ENCODE results near the gene LDLRAD4.

The LDLRAD4 gene

GRCh38 chr18:13221869-13222855, 3.6 kb downstream of the LDLRAD4 start:
- TF ChIP-seq SPI1 (IDR thresholded peaks at IDR 0.05; ENCODE audit: low read depth, low read length): no peak
- no peak for TF ChIP-seq POU2F2 (IDR thresholded peaks at IDR 0.05; ENCODE audit: low read depth, low read length)
- TF ChIP-seq PAX5 (IDR thresholded peaks at IDR 0.05; ENCODE audit: insufficient read depth, low read length, severe bottlenecking): no peak
- no peak for TF ChIP-seq POLR2AphosphoS5 (IDR thresholded peaks at IDR 0.05; ENCODE audit: low read depth, low read length)
- no peak for TF ChIP-seq TAF1 (IDR thresholded peaks at IDR 0.05; ENCODE audit: low read depth, low read length)
- no peak for TF ChIP-seq POLR2A (IDR thresholded peaks at IDR 0.05; ENCODE audit: low read depth, low read length)

GRCh38 chr18:13222856-13223281, 4.3 kb downstream of the LDLRAD4 start:
- DNase-seq (ENCODE audit: insufficient read length, low spot score) (no peak), FAIRE-seq (no peak)
- no peak for TF ChIP-seq PAX5 (IDR thresholded peaks at IDR 0.05; ENCODE audit: insufficient read depth, low read length, severe bottlenecking)
- TF ChIP-seq POLR2A (IDR thresholded peaks at IDR 0.05; ENCODE audit: low read depth, low read length): no peak
- no peak for TF ChIP-seq TAF1 (IDR thresholded peaks at IDR 0.05; ENCODE audit: low read depth, low read length)
- TF ChIP-seq POLR2AphosphoS5 (IDR thresholded peaks at IDR 0.05; ENCODE audit: low read depth, low read length): no peak
- TF ChIP-seq POU2F2 (IDR thresholded peaks at IDR 0.05; ENCODE audit: low read depth, low read length): no peak
- no peak for TF ChIP-seq SPI1 (IDR thresholded peaks at IDR 0.05; ENCODE audit: low read depth, low read length)

More at GRCh38 chr18:13221869-13222855, 3.6 kb downstream of the LDLRAD4 start:
- DNase-seq (ENCODE audit: insufficient read length, low spot score) (no peak), FAIRE-seq (no peak)

GRCh38 chr18:13223311-13224143, 5.0 kb downstream of the LDLRAD4 start:
- FAIRE-seq (no peak), DNase-seq (ENCODE audit: insufficient read length, low spot score) (no peak)

DNA sequence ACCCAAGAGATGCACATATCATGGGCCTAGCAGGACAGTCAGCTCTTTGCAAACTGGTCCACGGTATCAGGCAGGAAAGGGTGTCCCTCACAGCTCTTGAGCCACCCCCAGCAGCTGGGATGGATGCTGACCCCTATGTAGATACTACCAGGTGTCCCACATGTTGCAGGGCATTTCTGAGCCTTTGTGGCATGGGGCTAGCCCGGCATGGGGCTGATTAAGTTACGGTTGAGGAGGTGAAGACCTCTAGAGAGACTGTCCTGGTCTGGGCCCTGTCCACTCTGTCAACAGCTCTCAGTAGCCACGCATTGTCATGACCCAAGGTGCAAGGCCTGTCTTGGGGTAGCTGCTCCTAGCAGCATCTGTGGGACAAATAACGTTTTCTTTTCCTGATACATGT, 6.7 kb downstream of the LDLRAD4 start:
- TF ChIP-seq POU2F2 (IDR thresholded peaks at IDR 0.05; ENCODE audit: low read depth, low read length) (no peak), SPI1 (IDR thresholded peaks at IDR 0.05; ENCODE audit: low read depth, low read length) (no peak), POLR2AphosphoS5 (IDR thresholded peaks at IDR 0.05; ENCODE audit: low read depth, low read length) (no peak), TAF1 (IDR thresholded peaks at IDR 0.05; ENCODE audit: low read depth, low read length) (no peak), POLR2A (IDR thresholded peaks at IDR 0.05; ENCODE audit: low read depth, low read length) (no peak), PAX5 (IDR thresholded peaks at IDR 0.05; ENCODE audit: insufficient read depth, low read length, severe bottlenecking) (no peak)
- DNase-seq (ENCODE audit: insufficient read length, low spot score) (no peak), FAIRE-seq (no peak)

More at GRCh38 chr18:13223311-13224143, 5.0 kb downstream of the LDLRAD4 start:
- TF ChIP-seq TAF1 (IDR thresholded peaks at IDR 0.05; ENCODE audit: low read depth, low read length) (no peak), POLR2A (IDR thresholded peaks at IDR 0.05; ENCODE audit: low read depth, low read length) (no peak), POLR2AphosphoS5 (IDR thresholded peaks at IDR 0.05; ENCODE audit: low read depth, low read length) (no peak), SPI1 (IDR thresholded peaks at IDR 0.05; ENCODE audit: low read depth, low read length) (no peak), PAX5 (IDR thresholded peaks at IDR 0.05; ENCODE audit: insufficient read depth, low read length, severe bottlenecking) (no peak), POU2F2 (IDR thresholded peaks at IDR 0.05; ENCODE audit: low read depth, low read length) (no peak)

DNA sequence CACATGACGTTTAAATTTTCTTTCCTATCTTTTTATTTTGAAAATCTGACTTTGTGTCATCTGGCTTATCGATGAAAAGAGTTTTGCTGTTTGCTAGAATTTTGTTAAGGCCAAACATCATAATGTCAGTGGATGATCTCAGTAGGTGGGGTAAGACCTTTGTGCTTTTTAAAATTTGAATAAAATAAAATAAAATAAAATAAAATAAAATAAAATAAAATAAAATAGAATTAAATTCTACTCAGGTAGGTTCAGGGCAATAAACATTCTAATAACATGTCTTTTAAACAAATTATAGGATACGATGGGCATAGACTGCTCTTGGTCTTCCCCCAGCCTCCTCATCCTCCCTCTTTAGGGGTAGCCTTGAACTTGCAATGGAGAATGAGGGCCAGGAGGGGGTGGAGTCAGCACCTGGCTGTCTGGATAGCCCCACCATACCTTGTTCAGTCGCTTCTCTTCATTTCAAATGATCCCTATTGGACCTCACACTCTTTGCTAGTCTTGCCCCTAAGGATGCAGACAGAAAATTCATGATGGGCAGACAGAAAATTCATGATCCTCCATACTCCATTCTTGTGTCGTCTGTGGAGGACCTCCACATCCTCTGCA, 8.1 kb downstream of the LDLRAD4 start:
- no peak for TF ChIP-seq POLR2AphosphoS5 (IDR thresholded peaks at IDR 0.05; ENCODE audit: low read depth, low read length)
- TF ChIP-seq POLR2A (IDR thresholded peaks at IDR 0.05; ENCODE audit: low read depth, low read length): no peak
- TF ChIP-seq POU2F2 (IDR thresholded peaks at IDR 0.05; ENCODE audit: low read depth, low read length): no peak
- TF ChIP-seq TAF1 (IDR thresholded peaks at IDR 0.05; ENCODE audit: low read depth, low read length): no peak
- no peak for TF ChIP-seq PAX5 (IDR thresholded peaks at IDR 0.05; ENCODE audit: insufficient read depth, low read length, severe bottlenecking)
- no peak for TF ChIP-seq SPI1 (IDR thresholded peaks at IDR 0.05; ENCODE audit: low read depth, low read length)
- no peak for FAIRE-seq

GRCh38 chr18:13227910-13228309, 9.3 kb downstream of the LDLRAD4 start:
- no peak for FAIRE-seq

More for the DNA sequence above, 8.1 kb downstream of the LDLRAD4 start:
- no peak for DNase-seq (ENCODE audit: insufficient read length, low spot score)

DNA sequence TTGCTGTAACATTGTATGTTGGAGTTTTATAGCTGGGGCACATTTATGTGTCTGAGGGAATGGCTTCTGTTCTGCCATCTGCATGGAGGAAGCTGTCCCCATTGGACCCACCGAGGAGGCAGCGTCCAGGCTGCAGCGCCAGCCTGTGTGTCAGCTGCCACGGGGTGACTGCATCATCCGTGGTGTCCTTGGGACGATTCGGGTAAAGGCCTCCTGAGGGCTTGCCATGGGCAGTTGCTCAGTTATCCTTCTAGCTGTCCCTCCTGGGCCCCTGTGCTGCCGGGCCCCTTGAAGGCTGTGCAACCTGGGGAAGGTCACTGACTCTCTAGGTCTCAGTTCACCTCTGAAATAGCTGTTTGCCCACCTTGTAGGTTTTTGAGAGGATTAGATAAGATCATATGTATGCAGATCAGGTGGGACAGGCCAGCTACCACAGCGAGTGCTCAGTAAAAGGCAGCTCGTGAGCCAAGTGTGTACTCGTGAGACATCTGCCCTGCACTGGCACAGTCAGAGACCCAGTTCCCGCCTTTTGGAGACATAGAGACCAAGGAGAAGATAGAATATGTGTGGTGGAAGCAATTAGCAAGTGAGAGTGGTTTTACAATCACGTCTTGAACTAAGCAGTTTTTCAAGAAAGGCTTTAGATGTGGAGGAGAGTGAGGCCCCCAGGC, 10.6 kb downstream of the LDLRAD4 start:
- TF ChIP-seq POLR2AphosphoS5 (IDR thresholded peaks at IDR 0.05; ENCODE audit: low read depth, low read length) (no peak), POU2F2 (IDR thresholded peaks at IDR 0.05; ENCODE audit: low read depth, low read length) (no peak), SPI1 (IDR thresholded peaks at IDR 0.05; ENCODE audit: low read depth, low read length) (no peak), TAF1 (IDR thresholded peaks at IDR 0.05; ENCODE audit: low read depth, low read length) (no peak), POLR2A (IDR thresholded peaks at IDR 0.05; ENCODE audit: low read depth, low read length) (no peak), PAX5 (IDR thresholded peaks at IDR 0.05; ENCODE audit: insufficient read depth, low read length, severe bottlenecking) (no peak)
- DNase-seq (ENCODE audit: insufficient read length, low spot score) (no peak), FAIRE-seq (no peak)

More at GRCh38 chr18:13227910-13228309, 9.3 kb downstream of the LDLRAD4 start:
- TF ChIP-seq POLR2AphosphoS5 (IDR thresholded peaks at IDR 0.05; ENCODE audit: low read depth, low read length) (no peak), SPI1 (IDR thresholded peaks at IDR 0.05; ENCODE audit: low read depth, low read length) (no peak), TAF1 (IDR thresholded peaks at IDR 0.05; ENCODE audit: low read depth, low read length) (no peak)
- no peak for DNase-seq (ENCODE audit: insufficient read length, low spot score)

DNA sequence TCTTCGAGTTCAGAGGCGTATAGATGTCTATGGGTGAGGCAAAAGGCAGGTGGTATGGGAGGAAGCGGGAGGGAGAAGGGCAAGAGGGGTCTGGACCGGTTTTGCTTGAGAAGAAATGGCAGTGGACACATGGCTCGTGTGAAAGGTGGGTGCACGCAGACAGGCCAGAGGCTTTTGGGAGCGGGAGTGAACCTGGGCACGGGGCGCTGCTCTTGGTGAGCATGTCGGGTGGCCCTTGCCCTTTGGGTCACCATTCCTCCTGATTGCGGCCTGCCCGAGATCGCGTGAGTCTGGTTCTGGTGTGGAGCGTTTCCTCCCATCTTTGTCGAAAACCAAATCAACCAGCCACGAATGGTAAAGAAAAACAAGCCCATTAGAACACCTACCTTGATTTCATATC, 12.6 kb downstream of the LDLRAD4 start:
- no peak for TF ChIP-seq POU2F2 (IDR thresholded peaks at IDR 0.05; ENCODE audit: low read depth, low read length)
- no peak for TF ChIP-seq TAF1 (IDR thresholded peaks at IDR 0.05; ENCODE audit: low read depth, low read length)
- TF ChIP-seq POLR2A (IDR thresholded peaks at IDR 0.05; ENCODE audit: low read depth, low read length): no peak
- no peak for TF ChIP-seq SPI1 (IDR thresholded peaks at IDR 0.05; ENCODE audit: low read depth, low read length)
- TF ChIP-seq PAX5 (IDR thresholded peaks at IDR 0.05; ENCODE audit: insufficient read depth, low read length, severe bottlenecking): no peak
- no peak for TF ChIP-seq POLR2AphosphoS5 (IDR thresholded peaks at IDR 0.05; ENCODE audit: low read depth, low read length)
- FAIRE-seq (no peak), DNase-seq (ENCODE audit: insufficient read length, low spot score) (no peak)

Data from GM12891 (cell line).